Skin of body (tissue), 2 donors: ENCODE data around the gene ADORA2A. TPM values are rescaled to one million over a fixed set of nuclear protein-coding genes. Genes with fewer than 3 reads are reported as not detected.

Experiments
- DNase-seq: peaks from one replicate; lab custom pipeline; 2025; lab: John Stamatoyannopoulos, UW
- total RNA-seq: library from RNA; depleted of rRNA; stranded (reverse); fragments of >200 nt; gene quantifications from one replicate; pipeline ENCODE4 v1.2.3, GENCODE V29; 2014

Gene ADORA2A
- total RNA-seq, 1 donor from 2014 or later, result 2.7 TPM

- DNase-seq, result peak; percentile 29
Observed at GRCh38 chr22:24432059-24432853, 4.9 kb downstream of the ADORA2A start.

GRCh38 chr22:24433001-24433827 is 5.8 kb downstream of the ADORA2A start:
- DNase-seq, result no peak

- DNase-seq, result peak; percentile 53
Observed at GRCh38 chr22:24433828-24434470, 6.5 kb downstream of the ADORA2A start.

DNA sequence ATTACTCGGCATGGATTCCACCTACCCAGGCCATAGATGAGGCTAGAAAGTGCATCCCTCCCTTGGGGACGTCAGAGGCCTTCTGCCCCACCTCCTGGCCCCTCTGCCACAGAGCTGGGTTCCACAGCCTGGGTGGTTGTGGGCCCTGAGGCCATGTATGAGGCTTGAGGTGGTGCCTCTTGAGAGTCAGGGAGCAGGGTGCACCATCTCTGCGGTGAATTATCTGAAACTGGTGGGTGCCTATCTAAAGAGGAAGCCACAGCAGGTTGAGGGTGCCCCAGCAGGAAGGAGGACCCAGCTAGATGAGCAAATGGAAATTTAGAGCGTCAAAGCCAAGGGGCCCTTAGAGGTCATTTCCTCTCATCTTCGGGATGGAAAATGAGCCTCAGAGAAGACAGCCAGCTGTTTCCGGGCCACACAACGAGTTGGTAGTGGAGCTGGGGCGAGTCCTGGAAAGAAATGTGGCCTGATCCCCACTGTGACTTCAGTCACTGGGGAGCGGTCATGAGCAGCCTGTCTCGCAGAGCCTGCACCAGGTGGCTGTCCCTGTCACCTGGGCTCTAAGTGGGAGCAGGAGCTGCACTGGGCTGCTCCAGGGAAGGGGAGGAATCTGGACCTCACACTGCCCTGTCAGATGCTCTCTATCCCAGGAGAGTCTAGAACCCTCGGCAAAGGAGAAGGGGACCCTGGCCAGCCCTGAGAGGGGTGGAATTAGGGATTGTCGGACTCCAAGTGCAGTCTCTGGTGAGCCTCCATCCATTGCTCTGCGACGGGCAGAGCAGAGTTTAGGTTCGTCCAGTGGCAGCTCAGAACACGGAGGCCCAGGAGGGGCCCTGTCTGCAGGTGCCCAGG is 7.3 kb downstream of the ADORA2A start:
- DNase-seq, result peak; percentile 83

DNA sequence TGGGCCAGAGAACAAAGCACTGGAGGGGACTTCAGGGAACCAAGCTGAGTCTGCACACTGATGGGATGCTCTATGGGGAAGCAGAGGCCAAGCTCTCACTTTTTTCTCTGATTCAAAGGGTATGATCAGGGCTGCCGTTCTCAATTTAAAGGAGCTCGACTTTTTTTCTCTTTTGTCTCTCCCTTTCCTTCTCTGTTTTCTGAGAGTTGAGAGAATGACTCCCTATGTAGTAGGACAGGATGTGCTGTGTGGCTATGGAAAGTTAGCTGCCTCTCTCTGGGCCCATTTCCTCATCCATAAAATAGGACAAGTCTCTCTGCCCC is 7.9 kb downstream of the ADORA2A start:
- DNase-seq, result no peak

- DNase-seq, result no peak
Observed at GRCh38 chr22:24435861-24436371, 8.5 kb downstream of the ADORA2A start.

DNA sequence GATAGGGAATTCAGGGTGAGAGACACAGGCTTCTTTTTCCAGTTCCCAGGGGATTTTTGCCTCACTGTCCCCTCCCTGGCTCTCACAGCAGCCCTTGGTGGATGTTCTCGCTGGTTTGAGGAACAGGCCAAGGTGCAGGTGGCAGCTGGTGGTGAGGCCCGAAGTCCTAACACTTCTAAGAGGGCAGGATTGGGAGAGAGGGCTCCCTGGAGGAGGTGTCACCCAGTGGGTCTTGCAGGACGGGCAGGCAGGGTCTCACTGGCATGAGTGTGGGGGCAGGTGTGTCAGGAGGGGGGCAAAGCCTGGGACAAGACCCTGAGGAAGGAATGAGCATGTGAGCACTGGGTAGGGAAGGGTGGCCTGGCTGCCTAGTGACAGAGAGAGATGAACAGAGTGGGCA is 9.2 kb downstream of the ADORA2A start:
- no peak for DNase-seq

GRCh38 chr22:24437091-24437490 is 9.7 kb downstream of the ADORA2A start:
- no peak for DNase-seq

GRCh38 chr22:24437741-24438328 is 10.4 kb downstream of the ADORA2A start:
- DNase-seq, result no peak

- no peak for DNase-seq
Observed at GRCh38 chr22:24440270-24440717, 12.9 kb downstream of the ADORA2A start.

DNA sequence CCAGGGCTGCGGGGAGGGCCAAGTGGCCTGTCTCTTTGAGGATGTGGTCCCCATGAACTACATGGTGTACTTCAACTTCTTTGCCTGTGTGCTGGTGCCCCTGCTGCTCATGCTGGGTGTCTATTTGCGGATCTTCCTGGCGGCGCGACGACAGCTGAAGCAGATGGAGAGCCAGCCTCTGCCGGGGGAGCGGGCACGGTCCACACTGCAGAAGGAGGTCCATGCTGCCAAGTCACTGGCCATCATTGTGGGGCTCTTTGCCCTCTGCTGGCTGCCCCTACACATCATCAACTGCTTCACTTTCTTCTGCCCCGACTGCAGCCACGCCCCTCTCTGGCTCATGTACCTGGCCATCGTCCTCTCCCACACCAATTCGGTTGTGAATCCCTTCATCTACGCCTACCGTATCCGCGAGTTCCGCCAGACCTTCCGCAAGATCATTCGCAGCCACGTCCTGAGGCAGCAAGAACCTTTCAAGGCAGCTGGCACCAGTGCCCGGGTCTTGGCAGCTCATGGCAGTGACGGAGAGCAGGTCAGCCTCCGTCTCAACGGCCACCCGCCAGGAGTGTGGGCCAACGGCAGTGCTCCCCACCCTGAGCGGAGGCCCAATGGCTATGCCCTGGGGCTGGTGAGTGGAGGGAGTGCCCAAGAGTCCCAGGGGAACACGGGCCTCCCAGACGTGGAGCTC is 13.5 kb downstream of the ADORA2A start:
- no peak for DNase-seq

GRCh38 chr22:24441406-24442351 is 14.3 kb downstream of the ADORA2A start:
- DNase-seq, result no peak

GRCh38 chr22:24442352-24442744 is 14.9 kb downstream of the ADORA2A start:
- no peak for DNase-seq

GRCh38 chr22:24443668-24444067 is 16.3 kb downstream of the ADORA2A start:
- DNase-seq, result no peak

DNA sequence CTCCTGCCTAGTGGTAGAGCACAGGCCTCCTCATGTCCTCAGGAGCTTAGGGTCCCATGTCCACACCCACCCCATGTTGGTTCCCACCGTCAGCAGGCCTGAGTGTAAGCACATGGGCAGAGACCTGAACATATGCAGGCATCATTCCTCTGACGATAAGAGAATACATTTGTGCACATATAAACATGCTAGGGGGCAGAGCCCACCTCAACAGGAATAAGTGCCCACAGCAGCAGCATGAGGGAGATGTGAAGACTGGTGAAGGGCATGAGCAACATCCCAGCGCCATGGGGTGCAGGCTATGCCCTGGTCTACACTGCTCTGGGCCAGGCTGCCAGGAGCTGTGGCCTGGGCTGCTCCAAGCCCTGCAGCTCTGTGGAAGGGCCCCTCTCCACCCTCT is 16.9 kb downstream of the ADORA2A start:
- no peak for DNase-seq

- no peak for DNase-seq
Observed at GRCh38 chr22:24444729-24445466, 17.5 kb downstream of the ADORA2A start.

DNA sequence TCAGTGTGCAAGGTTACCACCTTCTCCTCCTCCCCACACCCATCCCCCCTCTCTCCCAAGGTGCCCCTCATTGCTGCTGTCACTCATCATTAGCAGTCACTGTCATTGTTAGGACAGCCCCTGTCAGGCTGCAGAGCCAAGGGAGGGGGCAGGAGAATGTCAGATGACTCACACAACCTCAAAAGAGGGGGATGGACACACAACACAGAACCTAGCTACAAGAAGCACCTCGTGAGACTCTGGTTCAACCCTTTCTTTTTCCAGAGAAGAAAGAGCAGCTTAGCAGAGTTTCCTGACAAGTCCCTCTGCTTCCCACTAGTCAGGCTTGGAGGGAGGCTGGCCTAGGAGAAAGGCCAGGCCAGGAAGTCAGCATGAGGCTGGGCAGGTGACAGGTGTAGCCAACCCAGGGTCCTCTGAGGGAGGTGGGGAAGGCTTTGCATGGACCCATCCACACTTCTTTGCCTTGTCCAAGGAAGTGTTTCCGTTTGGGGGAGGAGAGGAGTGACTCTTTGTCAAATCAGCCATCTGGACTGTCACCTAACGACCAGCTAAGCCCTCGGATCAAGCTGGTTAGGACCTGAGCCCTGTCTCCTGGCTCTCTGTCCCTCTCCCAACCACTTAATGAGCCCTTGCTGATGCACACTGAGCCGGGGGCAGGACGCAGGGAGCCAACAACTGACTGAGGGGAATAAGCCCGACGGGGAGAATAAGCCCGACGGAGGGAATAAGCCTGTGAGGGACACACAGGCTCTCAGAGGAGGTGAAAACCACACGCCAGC is 18.3 kb downstream of the ADORA2A start:
- DNase-seq, result no peak
